GM23338 (cell line): ENCODE measurements around the gene FOXP2. TPM values are rescaled to one million over a fixed set of nuclear protein-coding genes. Genes with fewer than 3 reads are reported as not detected.

ENCODE experiments used
- ATAC-seq: fragments of 200-7000 bp; cut with Tn5 transposase; 3 replicates; pipeline ENCODE4 v1.9.1; 2020
- DNase-seq: peaks from one replicate; pipeline ENCODE4 v3.0.0-alpha.2; 2015; ENCODE audit warnings: low spot score
- H2AFZ ChIP-seq: fragments of 200-600 bp; sonication (generic); 2 replicates; pipeline ENCODE4 v1.8.0; 2016; ENCODE audit warnings: antibody characterized with exemption, mild to moderate bottlenecking, moderate library complexity
- H3F3A ChIP-seq: fragments of 200-600 bp; sonication (generic); replicated peaks from 2 replicates; pipeline ENCODE4 v1.8.0; 2017; ENCODE audit warnings: antibody characterized with exemption, mixed run types, low read depth
- H3K27ac ChIP-seq: fragments of 200-600 bp; sonication (generic); 2 replicates; pipeline ENCODE4 v1.6.1; 2016; ENCODE audit warnings: low read depth
- H3K27me3 ChIP-seq: fragments of 200-600 bp; sonication (generic); 2 replicates; pipeline ENCODE4 v1.8.0; 2016; ENCODE audit warnings: mild to moderate bottlenecking, mixed run types, moderate library complexity; ENCODE audit not compliant: insufficient read depth
- H3K36me3 ChIP-seq: fragments of 200-600 bp; sonication (generic); 2 replicates; pipeline ENCODE4 v1.8.0; 2016; ENCODE audit warnings: mild to moderate bottlenecking; ENCODE audit not compliant: insufficient read depth
- H3K4me1 ChIP-seq: fragments of 200-600 bp; sonication (generic); 2 replicates; pipeline ENCODE4 v1.8.0; 2016; ENCODE audit warnings: mild to moderate bottlenecking, moderate library complexity; ENCODE audit not compliant: insufficient read depth
- H3K4me2 ChIP-seq: fragments of 200-600 bp; sonication (generic); 2 replicates; pipeline ENCODE4 v1.7.1; 2017; ENCODE audit warnings: mixed run types
- H3K4me3 ChIP-seq: fragments of 200-600 bp; sonication (generic); 2 replicates; pipeline ENCODE4 v1.6.1; 2016; ENCODE audit warnings: mixed run types
- H3K79me2 ChIP-seq: fragments of 200-600 bp; sonication (generic); replicated peaks from 2 replicates; pipeline ENCODE4 v1.8.0; 2017; ENCODE audit warnings: mild to moderate bottlenecking; ENCODE audit not compliant: insufficient read depth
- H3K9me2 ChIP-seq: fragments of 200-600 bp; sonication (generic); 2 replicates; pipeline ENCODE4 v1.8.0; 2017; ENCODE audit not compliant: insufficient read depth
- H4K20me1 ChIP-seq: fragments of 200-600 bp; sonication (generic); replicated peaks from 2 replicates; pipeline ENCODE4 v1.8.0; 2017; ENCODE audit warnings: mild to moderate bottlenecking; ENCODE audit not compliant: insufficient read depth
- H3K27ac Mint-ChIP-seq: 2 replicates; pipeline ENCODE4 v1.8.0; 2020; ENCODE audit warnings: inconsistent platforms, mild to moderate bottlenecking, moderate library complexity, mixed read lengths
- H3K27me3 Mint-ChIP-seq: 3 replicates; pipeline ENCODE4 v1.8.0; 2022; ENCODE audit warnings: low read depth, mild to moderate bottlenecking, moderate library complexity, mixed read lengths, inconsistent platforms; ENCODE audit not compliant: insufficient read depth, poor library complexity
- H3K36me3 Mint-ChIP-seq: 3 replicates; pipeline ENCODE4 v1.8.0; 2021; ENCODE audit warnings: low read depth, mild to moderate bottlenecking, inconsistent platforms, moderate library complexity, mixed read lengths
- H3K4me1 Mint-ChIP-seq: 3 replicates; pipeline ENCODE4 v1.8.0; 2020; ENCODE audit warnings: mild to moderate bottlenecking, inconsistent platforms, mixed read lengths
- H3K4me3 Mint-ChIP-seq: 3 replicates; pipeline ENCODE4 v1.8.0; 2021; ENCODE audit warnings: moderate library complexity, mild to moderate bottlenecking, inconsistent platforms, mixed read lengths
- H3K9me3 Mint-ChIP-seq: 3 replicates; pipeline ENCODE4 v1.8.0; 2020; ENCODE audit warnings: moderate library complexity, mild to moderate bottlenecking, inconsistent platforms, mixed read lengths
- CREB1 ChIP-seq: fragments of 250-450 bp; sonication (Bioruptor Pico); IDR thresholded peaks from 2 replicates; pipeline ENCODE4 v1.5.0; 2020; ENCODE audit warnings: low read depth, mild to moderate bottlenecking, moderate library complexity
- CTCF ChIP-seq, 2 experiments: fragments of 200-600 bp in 1 of 2; sonication (generic) in 1 of 2; conservative IDR thresholded peaks; 2 replicates each; pipeline versions ENCODE4 v1.5.1 to v1.6.1; 2016 to 2017; ENCODE audit warnings: antibody characterized with exemption in 2 of 2, low read depth in 2 of 2, mild to moderate bottlenecking in 2 of 2, moderate library complexity in 1 of 2
- ETS1 ChIP-seq: IDR thresholded peaks from 2 replicates; pipeline ENCODE4 v1.6.1; 2016; ENCODE audit warnings: antibody characterized with exemption
- EZH2 ChIP-seq: fragments of 200-600 bp; sonication (generic); IDR thresholded peaks from one replicate; pipeline ENCODE4 v1.8.0; 2017; ENCODE audit warnings: antibody characterized with exemption, mild to moderate bottlenecking, low read depth; ENCODE audit not compliant: unreplicated experiment
- EZH2phosphoT487 ChIP-seq: fragments of 200-600 bp; sonication (generic); IDR thresholded peaks from one replicate; pipeline ENCODE4 v1.8.1; 2018; ENCODE audit warnings: antibody characterized with exemption; ENCODE audit not compliant: unreplicated experiment
- JUNB ChIP-seq: IDR thresholded peaks from one replicate; pipeline ENCODE4 v1.6.1; 2016; ENCODE audit warnings: antibody characterized with exemption; ENCODE audit not compliant: unreplicated experiment
- NANOG ChIP-seq: IDR thresholded peaks from 2 replicates; pipeline ENCODE4 v1.6.1; 2016; ENCODE audit warnings: antibody characterized with exemption, borderline replicate concordance
- POLR2AphosphoS5 ChIP-seq: IDR thresholded peaks from 2 replicates; pipeline ENCODE4 v1.6.1; 2016; ENCODE audit warnings: antibody characterized with exemption, low read depth
- REST ChIP-seq: IDR thresholded peaks from one replicate; pipeline ENCODE4 v1.6.1; 2018; ENCODE audit warnings: antibody characterized with exemption; ENCODE audit not compliant: unreplicated experiment
- STAT1 ChIP-seq: IDR thresholded peaks from one replicate; pipeline ENCODE4 v1.6.1; 2016; ENCODE audit warnings: antibody characterized with exemption; ENCODE audit not compliant: unreplicated experiment
- ZNF114 ChIP-seq: fragments of 250-450 bp; sonication (Bioruptor Pico); IDR thresholded peaks from 2 replicates; pipeline ENCODE4 v1.5.0; 2020; ENCODE audit warnings: mild to moderate bottlenecking, moderate library complexity
- ZNF331 ChIP-seq: fragments of 250-450 bp; sonication (Bioruptor Pico); IDR thresholded peaks from 2 replicates; pipeline ENCODE4 v1.5.0; 2020; ENCODE audit warnings: low read depth, mild to moderate bottlenecking, moderate library complexity
- ZNF462 ChIP-seq: fragments of 250-450 bp; sonication (Bioruptor Pico); IDR thresholded peaks from 2 replicates; pipeline ENCODE4 v1.5.0; 2020; ENCODE audit warnings: mild to moderate bottlenecking, moderate library complexity
- polyA plus RNA-seq: library from polyadenylated mRNA; unstranded; fragments of >200 nt; fragmentation: Nextera tagmentation; extraction: Ambion mirVana; gene quantifications from 2 replicates; pipeline ENCODE4 v1.2.1, GENCODE V29; 2016
- total RNA-seq: library from RNA; depleted of rRNA; stranded (reverse); fragments of >200 nt; shearing (Covaris generic); gene quantifications from 2 replicates; pipeline ENCODE4 v1.2.3, GENCODE V29; 2014

FOXP2 gene
- total and polyA plus RNA-seq, 2 experiments from 2014 or later, result 0.03 to 0.24 TPM

- Mint-ChIP-seq H3K4me1 (peaks cover 50% of the 10 kb centered on the region), H3K4me3 (no peak overlapping the region), H3K36me3 (no peaks in the 10 kb centered on the region), H3K27me3 (no peaks in the 10 kb centered on the region), H3K9me3 (no peaks in the 10 kb centered on the region), H3K27ac (peak overlapping the region; percentile 66)
- no peaks in the 10 kb centered on the region for H3K36me3 ChIP-seq
- H3K27me3 ChIP-seq, result no peaks in the 10 kb centered on the region
- H3K4me1 ChIP-seq, result peaks cover 61% of the 10 kb centered on the region
- DNase-seq (no peak), ATAC-seq (no peak)
- H4K20me1 ChIP-seq, result no peaks in the 10 kb centered on the region
- no peaks in the 10 kb centered on the region for H3K9me2 ChIP-seq
- peak overlapping the region; percentile 50 for H3K4me2 ChIP-seq
- H3K27ac ChIP-seq, result peak overlapping the region; percentile 64
- no peak for TF ChIP-seq EZH2
- TF ChIP-seq JUNB, result no peak
- TF ChIP-seq POLR2AphosphoS5, result no peak
- no peak for TF ChIP-seq EZH2phosphoT487
- TF ChIP-seq ZNF462, result no peak
- no peak for TF ChIP-seq ZNF114 (CRISPR knock-in tag)
- no peak for TF ChIP-seq CREB1 (CRISPR knock-in tag)
- no peak for TF ChIP-seq REST
- no peak for TF ChIP-seq ZNF331 (CRISPR knock-in tag)
- TF ChIP-seq NANOG, result no peak
- no peak for TF ChIP-seq CTCF (conservative IDR thresholded peaks at IDR 0.05; ENCODE audit: low read depth in 2 of 2)
- no peak for TF ChIP-seq ETS1
- TF ChIP-seq STAT1, result no peak
- no peak overlapping the region for H2AFZ ChIP-seq
- H3K79me2 ChIP-seq, result no peaks in the 10 kb centered on the region
- H3F3A ChIP-seq, result no peaks in the 10 kb centered on the region
- no peak overlapping the region for H3K4me3 ChIP-seq
These were observed 245.0 kb downstream of the FOXP2 start for GRCh38 chr7:114659409-114660125.
